PC-9 (cell line): Measurements from ENCODE around the gene EOGT.

Experiments used
- EZH2 ChIP-seq: fragments of 200-600 bp; sonication (generic); IDR thresholded peaks from 2 replicates; pipeline ENCODE4 v1.8.0; 2017; ENCODE audit warnings: antibody characterized with exemption, low read depth
- TF ChIP-seq, protein P1 (sequence below): fragments of 200-600 bp; sonication (generic); conservative IDR thresholded peaks from 2 replicates; pipeline ENCODE4 v1.6.1; 2017; ENCODE audit warnings: mixed run types, antibody characterized with exemption, mild to moderate bottlenecking, moderate library complexity

DNA sequence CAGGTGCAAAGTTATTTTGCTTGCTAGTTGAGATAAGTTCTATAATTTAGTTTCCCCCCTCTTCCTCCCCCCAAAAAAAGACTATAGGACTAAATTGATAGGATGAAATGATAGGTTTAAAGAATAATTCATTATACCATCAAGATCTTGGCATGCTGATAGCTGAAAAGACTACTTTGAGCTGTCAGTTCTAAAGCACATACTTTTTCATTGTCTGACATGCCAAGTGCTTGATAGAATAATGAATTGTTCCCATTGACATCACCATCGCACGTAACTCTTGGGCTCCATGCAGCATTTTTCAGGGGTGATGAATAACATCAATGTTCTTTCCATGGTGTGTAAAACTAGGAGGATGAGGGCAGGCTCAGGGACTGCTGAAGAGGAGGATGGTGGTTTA is 48.8 kb downstream of the EOGT start:
- TF ChIP-seq, protein P1, sequence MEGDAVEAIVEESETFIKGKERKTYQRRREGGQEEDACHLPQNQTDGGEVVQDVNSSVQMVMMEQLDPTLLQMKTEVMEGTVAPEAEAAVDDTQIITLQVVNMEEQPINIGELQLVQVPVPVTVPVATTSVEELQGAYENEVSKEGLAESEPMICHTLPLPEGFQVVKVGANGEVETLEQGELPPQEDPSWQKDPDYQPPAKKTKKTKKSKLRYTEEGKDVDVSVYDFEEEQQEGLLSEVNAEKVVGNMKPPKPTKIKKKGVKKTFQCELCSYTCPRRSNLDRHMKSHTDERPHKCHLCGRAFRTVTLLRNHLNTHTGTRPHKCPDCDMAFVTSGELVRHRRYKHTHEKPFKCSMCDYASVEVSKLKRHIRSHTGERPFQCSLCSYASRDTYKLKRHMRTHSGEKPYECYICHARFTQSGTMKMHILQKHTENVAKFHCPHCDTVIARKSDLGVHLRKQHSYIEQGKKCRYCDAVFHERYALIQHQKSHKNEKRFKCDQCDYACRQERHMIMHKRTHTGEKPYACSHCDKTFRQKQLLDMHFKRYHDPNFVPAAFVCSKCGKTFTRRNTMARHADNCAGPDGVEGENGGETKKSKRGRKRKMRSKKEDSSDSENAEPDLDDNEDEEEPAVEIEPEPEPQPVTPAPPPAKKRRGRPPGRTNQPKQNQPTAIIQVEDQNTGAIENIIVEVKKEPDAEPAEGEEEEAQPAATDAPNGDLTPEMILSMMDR, result no peak
- no peak for TF ChIP-seq EZH2
